OCI-LY3 (cell line): ENCODE measurements around the gene BNC2.

Experiments
- H2AFZ ChIP-seq: fragments of 200-600, 300-600 bp; shearing (Covaris generic); 2 replicates; pipeline ENCODE4 v1.6.0; 2014; ENCODE audit warnings: antibody characterized with exemption, low read depth, low read length
- H3K27ac ChIP-seq: fragments of 200-600, 300-600 bp; sonication (generic); 2 replicates; pipeline ENCODE4 v1.5.1; 2014; ENCODE audit warnings: mild to moderate bottlenecking, low read length, moderate library complexity, mixed read lengths
- H3K27me3 ChIP-seq: fragments of 200-600, 300-600 bp; sonication (generic); 2 replicates; pipeline ENCODE4 v1.6.1; 2014; ENCODE audit warnings: low read depth, low read length, mixed read lengths
- H3K36me3 ChIP-seq: fragments of 200-600, 300-600 bp; sonication (generic); replicated peaks from 2 replicates; pipeline ENCODE3; 2014; ENCODE audit warnings: low read depth, low read length, mixed read lengths
- H3K4me1 ChIP-seq: fragments of 300-600, 200-600 bp; sonication (generic); 2 replicates; pipeline ENCODE4 v1.6.1; 2014; ENCODE audit warnings: low read length, mixed read lengths
- H3K4me2 ChIP-seq: fragments of 200-600, 300-600 bp; sonication (generic); 2 replicates; pipeline ENCODE4 v1.6.1; 2014; ENCODE audit warnings: low read length, mixed read lengths
- H3K4me3 ChIP-seq: fragments of 300-600, 200-600 bp; sonication (generic); 2 replicates; pipeline ENCODE4 v1.5.1; 2014; ENCODE audit warnings: antibody characterized with exemption, mild to moderate bottlenecking, low read length, moderate library complexity
- H3K79me2 ChIP-seq: fragments of 300-600, 200-600 bp; shearing (Covaris generic); 2 replicates; pipeline ENCODE4 v1.6.1; 2014; ENCODE audit warnings: mild to moderate bottlenecking, low read length, mixed read lengths
- H3K9ac ChIP-seq: fragments of 300-600, 200-600 bp; shearing (Covaris generic); 2 replicates; pipeline ENCODE4 v1.6.0; 2014; ENCODE audit warnings: mild to moderate bottlenecking, low read length, moderate library complexity
- H3K9me3 ChIP-seq: fragments of 200-600, 300-600 bp; shearing (Covaris generic); 2 replicates; pipeline ENCODE4 v1.6.1; 2014; ENCODE audit warnings: low read length, mixed read lengths; ENCODE audit not compliant: insufficient read depth
- H4K20me1 ChIP-seq: fragments of 200-600, 300-600 bp; sonication (generic); 2 replicates; pipeline ENCODE4 v1.6.1; 2016; ENCODE audit warnings: low read length, mixed read lengths; ENCODE audit not compliant: insufficient read depth
- EZH2phosphoT487 ChIP-seq: fragments of 200-600 bp; shearing (Covaris generic); IDR thresholded peaks from 2 replicates; pipeline ENCODE4 v1.6.1; 2018; ENCODE audit warnings: antibody characterized with exemption, mixed run types, low read depth
- TF ChIP-seq, protein P1 (sequence below): fragments of 200-600, 300-600 bp; sonication (generic); IDR thresholded peaks from 2 replicates; pipeline ENCODE4 v1.5.1; 2014; ENCODE audit warnings: antibody characterized with exemption, low read length, low read depth

Gene BNC2

DNA sequence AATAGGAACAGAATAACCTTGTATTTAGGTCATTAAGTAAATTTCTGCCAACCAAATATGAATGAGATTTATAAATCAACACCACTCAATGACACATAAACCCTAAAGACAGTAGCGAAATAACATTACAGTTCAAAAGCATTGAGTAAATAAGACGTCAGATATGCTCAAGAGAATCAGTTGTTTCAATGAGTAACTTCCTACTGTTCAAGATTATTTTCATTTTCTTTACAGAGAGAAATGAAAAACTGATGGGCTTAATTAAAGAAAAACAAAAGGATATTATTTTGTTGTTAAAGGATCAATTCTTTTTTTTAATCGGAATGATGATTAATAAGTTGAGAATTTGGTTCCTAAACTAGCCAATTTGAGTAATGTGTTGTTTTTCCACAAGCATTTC lies 150.1 kb downstream of the BNC2 start:
- no peak overlapping the region for H3K9ac ChIP-seq
- no peak overlapping the region for H3K27ac ChIP-seq
- H3K79me2 ChIP-seq, result no peaks in the 10 kb centered on the region
- no peak overlapping the region for H3K4me3 ChIP-seq
- H3K27me3 ChIP-seq, result no peaks in the 10 kb centered on the region
- no peak overlapping the region for H3K4me2 ChIP-seq
- no peak for TF ChIP-seq EZH2phosphoT487
- TF ChIP-seq, protein P1, sequence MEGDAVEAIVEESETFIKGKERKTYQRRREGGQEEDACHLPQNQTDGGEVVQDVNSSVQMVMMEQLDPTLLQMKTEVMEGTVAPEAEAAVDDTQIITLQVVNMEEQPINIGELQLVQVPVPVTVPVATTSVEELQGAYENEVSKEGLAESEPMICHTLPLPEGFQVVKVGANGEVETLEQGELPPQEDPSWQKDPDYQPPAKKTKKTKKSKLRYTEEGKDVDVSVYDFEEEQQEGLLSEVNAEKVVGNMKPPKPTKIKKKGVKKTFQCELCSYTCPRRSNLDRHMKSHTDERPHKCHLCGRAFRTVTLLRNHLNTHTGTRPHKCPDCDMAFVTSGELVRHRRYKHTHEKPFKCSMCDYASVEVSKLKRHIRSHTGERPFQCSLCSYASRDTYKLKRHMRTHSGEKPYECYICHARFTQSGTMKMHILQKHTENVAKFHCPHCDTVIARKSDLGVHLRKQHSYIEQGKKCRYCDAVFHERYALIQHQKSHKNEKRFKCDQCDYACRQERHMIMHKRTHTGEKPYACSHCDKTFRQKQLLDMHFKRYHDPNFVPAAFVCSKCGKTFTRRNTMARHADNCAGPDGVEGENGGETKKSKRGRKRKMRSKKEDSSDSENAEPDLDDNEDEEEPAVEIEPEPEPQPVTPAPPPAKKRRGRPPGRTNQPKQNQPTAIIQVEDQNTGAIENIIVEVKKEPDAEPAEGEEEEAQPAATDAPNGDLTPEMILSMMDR, result no peak
- H4K20me1 ChIP-seq, result no peaks in the 10 kb centered on the region
- H2AFZ ChIP-seq, result no peak overlapping the region
- no peaks in the 10 kb centered on the region for H3K9me3 ChIP-seq
- no peaks in the 10 kb centered on the region for H3K4me1 ChIP-seq
- H3K36me3 ChIP-seq, result no peaks in the 10 kb centered on the region

- Histone ChIP-seq H3K4me3 (no peak overlapping the region), H3K79me2 (no peaks in the 10 kb centered on the region), H3K9ac (no peak overlapping the region), H2AFZ (no peak overlapping the region), H4K20me1 (no peaks in the 10 kb centered on the region), H3K4me2 (no peak overlapping the region), H3K36me3 (no peaks in the 10 kb centered on the region), H3K4me1 (no peaks in the 10 kb centered on the region), H3K27ac (no peak overlapping the region), H3K27me3 (no peaks in the 10 kb centered on the region), H3K9me3 (no peaks in the 10 kb centered on the region)
- TF ChIP-seq, protein P1, result no peak
- TF ChIP-seq EZH2phosphoT487, result no peak
Observed at GRCh38 chr9:16719921-16720320, 150.5 kb downstream of the BNC2 start.

- Histone ChIP-seq H3K9me3 (no peaks in the 10 kb centered on the region), H3K4me2 (no peak overlapping the region), H3K79me2 (no peaks in the 10 kb centered on the region)
Observed at GRCh38 chr9:16718952-16719351, 151.5 kb downstream of the BNC2 start.

DNA sequence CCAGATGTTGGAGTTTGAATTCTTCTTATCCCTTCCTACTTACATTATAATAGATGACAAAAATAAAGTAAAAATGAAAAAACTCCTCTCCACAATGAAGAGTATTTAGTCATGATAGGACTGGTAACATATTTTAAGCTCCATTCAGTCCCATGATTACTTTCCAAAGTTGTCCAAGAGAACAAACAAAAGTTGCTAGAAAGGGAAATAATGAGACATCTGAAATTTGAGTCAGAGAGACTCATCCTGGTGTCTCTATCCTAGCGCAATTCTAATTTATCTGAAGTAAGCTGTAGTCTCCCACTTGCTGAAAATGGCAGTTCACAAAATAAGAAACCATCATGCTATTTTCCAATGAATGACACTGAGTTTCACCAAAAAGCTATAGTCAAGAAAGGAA lies 152.2 kb downstream of the BNC2 start:
- H3K9me3 ChIP-seq, result no peaks in the 10 kb centered on the region
- H3K4me1 ChIP-seq, result no peaks in the 10 kb centered on the region
- H3K4me3 ChIP-seq, result no peak overlapping the region
- H4K20me1 ChIP-seq, result no peaks in the 10 kb centered on the region
- H3K9ac ChIP-seq, result no peak overlapping the region
- H3K4me2 ChIP-seq, result no peak overlapping the region
- H3K27ac ChIP-seq, result no peak overlapping the region
- H2AFZ ChIP-seq, result no peak overlapping the region
- TF ChIP-seq EZH2phosphoT487, result no peak
- TF ChIP-seq, protein P1, result no peak
- no peaks in the 10 kb centered on the region for H3K79me2 ChIP-seq
- H3K36me3 ChIP-seq, result no peaks in the 10 kb centered on the region
- H3K27me3 ChIP-seq, result no peaks in the 10 kb centered on the region

More at GRCh38 chr9:16718952-16719351, 151.5 kb downstream of the BNC2 start:
- Histone ChIP-seq H3K27me3 (no peaks in the 10 kb centered on the region), H3K36me3 (no peaks in the 10 kb centered on the region), H2AFZ (no peak overlapping the region), H4K20me1 (no peaks in the 10 kb centered on the region), H3K9ac (no peak overlapping the region), H3K4me1 (no peaks in the 10 kb centered on the region), H3K27ac (no peak overlapping the region), H3K4me3 (no peak overlapping the region)
- TF ChIP-seq EZH2phosphoT487, result no peak
- TF ChIP-seq, protein P1, result no peak
